Sigmoid colon (tissue), 7 donors: ENCODE measurements around the gene SMARCA2. TPM values are rescaled to one million over a fixed set of nuclear protein-coding genes. Genes with fewer than 3 reads are reported as not detected.

ENCODE experiments used
- DNase-seq: peaks from one replicate; pipeline ENCODE4 v3.0.0-alpha.2; 2019
- H3K27ac ChIP-seq, 4 donors: fragments of 200-600 bp; sonication (generic); one replicate each; pipeline ENCODE4 v1.5.1; 2016 to 2019; ENCODE audit warnings: mild to moderate bottlenecking in 1 of 4
- H3K27me3 ChIP-seq, 3 donors: fragments of 200-600 bp; sonication (generic); one replicate each; pipeline ENCODE4 v1.5.1; 2019; ENCODE audit warnings: mild to moderate bottlenecking in 1 of 3
- H3K36me3 ChIP-seq, 4 donors: fragments of 200-600 bp; sonication (generic); one replicate each; pipeline ENCODE4 v1.5.1; 2016 to 2019
- H3K4me1 ChIP-seq, 4 donors: fragments of 200-600 bp; sonication (generic); one replicate each; pipeline ENCODE4 v1.5.1; 2017 to 2019
- H3K4me3 ChIP-seq, 4 donors: fragments of 200-600 bp; sonication (generic); one replicate each; pipeline ENCODE4 v1.5.1; 2017 to 2019; ENCODE audit warnings: mild to moderate bottlenecking in 2 of 4, moderate library complexity in 1 of 4
- H3K9me3 ChIP-seq, 4 donors: fragments of 200-600 bp in 3 of 4; sonication (generic) in 3 of 4; one replicate each; pipeline versions ENCODE4 v1.5.1 to v1.6.1; 2013 to 2019
- EP300 ChIP-seq, 4 donors: sonication (generic); formaldehyde crosslinking; IDR thresholded peaks; one replicate each; pipeline ENCODE4 v1.6.1; 2017; ENCODE audit warnings: antibody characterized with exemption in 4 of 4
- POLR2A ChIP-seq, 2 donors: fragments of 450-650 bp; IDR thresholded peaks; one replicate each; pipeline ENCODE4 v1.6.1; 2016; ENCODE audit warnings: antibody characterized with exemption in 2 of 2, mild to moderate bottlenecking in 2 of 2, moderate library complexity in 2 of 2
- POLR2AphosphoS5 ChIP-seq, 4 donors: sonication (generic); formaldehyde crosslinking; IDR thresholded peaks; one replicate each; pipeline ENCODE4 v1.6.1; 2017; ENCODE audit warnings: antibody characterized with exemption in 4 of 4
- WGBS, 2 donors: extraction: QIAGEN DNeasy Blood & Tissue Kit; methylation state at CpG; one replicate each; pipeline ENCODE4 v1.1.7; 2013; 5-methylcytosine and 5-hydroxymethylcytosine counted together
- intact Hi-C: fragments of 100-400 bp; cut with DNase I; formaldehyde crosslinking; loops from one replicate; pipeline ENCODE4 v1.15.1; 2023
- polyA plus RNA-seq, 3 donors: library from polyadenylated mRNA; stranded (reverse); fragments of 200-250 nt; gene quantifications; one replicate each; pipeline ENCODE4 v1.2.3, GENCODE V29; 2013
- total RNA-seq, 4 donors: library from RNA; depleted of rRNA; stranded (reverse); fragments of >200 nt; gene quantifications; one replicate each; pipeline ENCODE4 v1.1.0, GENCODE V29; 2016
- TF ChIP-seq, protein P1 (sequence below), 4 experiments: fragments of 450-650 bp in 3 of 4; fragments of 200-600 bp in 1 of 4; IDR thresholded peaks; one replicate each; pipeline ENCODE4 v1.5.1; 2016 to 2019; ENCODE audit warnings: antibody characterized with exemption in 4 of 4, mild to moderate bottlenecking in 3 of 4, moderate library complexity in 2 of 4
- donor health status: healthy with polysubstance abuse.
- donor health status: Bipolar disorder and iron deficiency.
- donor health status: healthy.

Gene SMARCA2
- total and polyA plus RNA-seq, 7 donors: 32.1 to 209 (median 75.0) TPM

DNA sequence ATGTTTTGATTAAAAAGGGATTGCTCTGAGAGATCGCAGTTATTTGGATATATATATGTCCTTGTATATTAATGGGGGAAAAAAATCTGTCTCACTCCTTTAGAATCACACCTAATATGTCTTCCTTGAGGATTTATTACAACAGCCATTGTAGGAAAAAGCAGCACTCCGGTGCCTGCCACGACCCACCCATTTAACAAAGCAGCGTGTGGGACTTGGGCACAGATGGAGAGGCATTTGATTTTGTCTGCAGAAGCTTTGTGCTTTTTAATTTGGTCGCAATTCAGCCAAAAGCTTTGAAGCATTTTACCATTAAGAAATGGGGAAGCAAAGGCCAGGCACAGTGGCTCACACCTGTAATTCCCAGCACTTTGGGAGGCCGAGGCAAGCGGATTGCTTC, 159.2 kb downstream of the SMARCA2 start:
- H3K9me3 ChIP-seq: no peaks in the 10 kb centered on the region
- TF ChIP-seq, protein P1, sequence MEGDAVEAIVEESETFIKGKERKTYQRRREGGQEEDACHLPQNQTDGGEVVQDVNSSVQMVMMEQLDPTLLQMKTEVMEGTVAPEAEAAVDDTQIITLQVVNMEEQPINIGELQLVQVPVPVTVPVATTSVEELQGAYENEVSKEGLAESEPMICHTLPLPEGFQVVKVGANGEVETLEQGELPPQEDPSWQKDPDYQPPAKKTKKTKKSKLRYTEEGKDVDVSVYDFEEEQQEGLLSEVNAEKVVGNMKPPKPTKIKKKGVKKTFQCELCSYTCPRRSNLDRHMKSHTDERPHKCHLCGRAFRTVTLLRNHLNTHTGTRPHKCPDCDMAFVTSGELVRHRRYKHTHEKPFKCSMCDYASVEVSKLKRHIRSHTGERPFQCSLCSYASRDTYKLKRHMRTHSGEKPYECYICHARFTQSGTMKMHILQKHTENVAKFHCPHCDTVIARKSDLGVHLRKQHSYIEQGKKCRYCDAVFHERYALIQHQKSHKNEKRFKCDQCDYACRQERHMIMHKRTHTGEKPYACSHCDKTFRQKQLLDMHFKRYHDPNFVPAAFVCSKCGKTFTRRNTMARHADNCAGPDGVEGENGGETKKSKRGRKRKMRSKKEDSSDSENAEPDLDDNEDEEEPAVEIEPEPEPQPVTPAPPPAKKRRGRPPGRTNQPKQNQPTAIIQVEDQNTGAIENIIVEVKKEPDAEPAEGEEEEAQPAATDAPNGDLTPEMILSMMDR (IDR thresholded peaks at IDR 0.05): no peak
- TF ChIP-seq POLR2A (IDR thresholded peaks at IDR 0.05): no peak
- intact Hi-C loops: no loop called here
- 93 to 96% methylated on average over 7 of the region's 7 CpGs for WGBS, 2 donors
- no peak overlapping the region for H3K4me3 ChIP-seq
- no peaks in the 10 kb centered on the region for H3K27me3 ChIP-seq
- no peak for DNase-seq
- H3K4me1 ChIP-seq: peaks cover 0 to 2% (median 0%) of the 10 kb centered on the region in 4 donors
- H3K27ac ChIP-seq: no peak overlapping the region
- H3K36me3 ChIP-seq: peaks cover 0 to 26% (median 0%) of the 10 kb centered on the region in 4 donors

DNA sequence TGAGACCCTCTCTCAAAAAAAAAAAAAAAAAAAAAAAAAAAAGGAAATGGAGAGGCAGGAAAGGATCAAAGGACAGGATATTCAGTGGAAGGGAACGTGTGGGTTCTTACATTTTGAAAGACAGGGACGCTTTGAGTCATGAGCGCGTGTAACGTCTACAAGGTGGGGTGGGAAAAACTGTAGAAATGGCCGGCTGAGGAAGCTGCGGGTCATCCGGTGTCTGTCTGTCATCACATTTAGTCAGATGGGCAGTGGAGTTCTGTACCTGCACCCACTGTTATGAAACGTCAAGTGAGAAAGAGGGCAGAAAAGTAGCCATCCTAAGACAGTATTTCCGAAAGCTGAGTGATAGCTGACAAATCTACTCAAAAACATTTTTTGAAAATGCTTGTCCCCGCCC, 159.8 kb downstream of the SMARCA2 start:
- H3K36me3 ChIP-seq: peaks cover 0 to 21% (median 0%) of the 10 kb centered on the region in 4 donors
- no peak overlapping the region for H3K27ac ChIP-seq
- intact Hi-C loops: no loop called here
- TF ChIP-seq EP300 (IDR thresholded peaks at IDR 0.05) (no peak), POLR2A (IDR thresholded peaks at IDR 0.05) (no peak), POLR2AphosphoS5 (IDR thresholded peaks at IDR 0.05) (no peak)
- TF ChIP-seq, protein P1 (IDR thresholded peaks at IDR 0.05): no peak
- no peaks in the 10 kb centered on the region for H3K9me3 ChIP-seq
- WGBS, 2 donors: 82 to 92% methylated on average over 11 of the region's 11 CpGs
- H3K27me3 ChIP-seq: no peaks in the 10 kb centered on the region
- H3K4me1 ChIP-seq: peaks cover 0 to 8% (median under 1%) of the 10 kb centered on the region in 4 donors
- DNase-seq: no peak
- H3K4me3 ChIP-seq: no peak overlapping the region

DNA sequence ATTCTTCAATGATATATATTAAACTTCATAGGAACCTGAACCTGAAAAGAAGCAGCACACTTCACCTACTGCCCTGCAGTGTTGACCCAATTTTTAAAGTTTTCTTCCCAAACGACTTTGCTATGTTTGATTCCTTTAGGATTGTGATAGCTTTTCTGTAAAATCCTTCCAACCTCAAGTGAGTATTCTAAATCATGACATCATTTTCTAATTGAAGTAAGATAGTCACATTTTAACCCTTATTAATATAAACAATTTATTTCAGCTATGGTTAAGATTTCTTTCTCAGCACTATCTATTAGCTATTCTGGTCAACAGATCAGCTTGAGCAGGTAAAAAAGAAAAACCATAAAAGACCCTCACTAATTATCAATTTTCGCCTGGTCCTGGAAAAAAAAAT, 162.0 kb downstream of the SMARCA2 start:
- DNase-seq: no peak
- H3K27ac ChIP-seq: no peak overlapping the region
- H3K36me3 ChIP-seq: peaks cover 0 to 5% (median 2%) of the 10 kb centered on the region in 4 donors
- no peak overlapping the region for H3K4me3 ChIP-seq
- no peaks in the 10 kb centered on the region for H3K9me3 ChIP-seq
- no peaks in the 10 kb centered on the region for H3K27me3 ChIP-seq
- no peak for TF ChIP-seq EP300 (IDR thresholded peaks at IDR 0.05)
- TF ChIP-seq POLR2A (IDR thresholded peaks at IDR 0.05): no peak
- TF ChIP-seq, protein P1 (IDR thresholded peaks at IDR 0.05): no peak
- TF ChIP-seq POLR2AphosphoS5 (IDR thresholded peaks at IDR 0.05): no peak
- intact Hi-C loops: no loop called here
- H3K4me1 ChIP-seq: peaks cover 0 to 16% (median 5%) of the 10 kb centered on the region in 4 donors
- WGBS, 2 donors: 82 to 84% methylated on average over 2 of the region's 2 CpGs

DNA sequence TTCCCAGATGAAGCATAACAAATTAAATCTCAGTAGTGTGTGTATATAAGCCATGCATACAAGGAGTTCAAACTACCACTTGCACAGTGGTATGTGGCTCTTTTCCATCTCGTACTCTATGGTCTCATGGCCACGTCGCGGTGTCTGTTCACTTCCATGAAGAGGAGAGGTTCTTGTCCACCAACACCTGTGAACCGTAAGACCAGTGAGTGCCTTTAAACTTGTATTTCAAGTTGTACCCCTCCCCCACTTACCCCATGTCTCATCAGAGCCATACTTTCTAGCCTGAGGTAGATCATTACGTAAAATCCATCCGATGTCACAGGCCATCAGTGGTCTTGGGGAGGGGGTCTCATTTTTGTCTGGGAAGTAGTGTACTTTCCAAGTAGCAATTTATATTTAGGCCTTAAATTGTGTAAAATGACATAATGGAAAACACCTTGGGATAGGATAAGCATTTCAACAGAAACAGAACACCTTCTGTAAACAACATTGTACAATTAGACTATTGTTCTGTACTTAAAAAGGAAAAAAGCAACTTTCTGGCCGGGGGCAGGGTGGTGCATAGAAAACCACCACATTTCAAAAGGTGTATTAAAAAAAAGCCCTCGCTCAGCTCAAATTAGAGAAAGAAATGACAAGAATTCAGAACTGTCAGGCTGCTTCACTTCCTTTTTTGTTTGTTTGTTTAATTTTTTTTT, 163.0 kb downstream of the SMARCA2 start:
- no peak overlapping the region for H3K4me3 ChIP-seq
- WGBS, 2 donors: 88% methylated on average over 9 of the region's 9 CpGs
- H3K36me3 ChIP-seq: peaks cover 0 to 6% (median 2%) of the 10 kb centered on the region in 4 donors
- TF ChIP-seq, protein P1 (IDR thresholded peaks at IDR 0.05): no peak
- TF ChIP-seq POLR2AphosphoS5 (IDR thresholded peaks at IDR 0.05) (no peak), EP300 (IDR thresholded peaks at IDR 0.05) (no peak), POLR2A (IDR thresholded peaks at IDR 0.05) (no peak)
- no peaks in the 10 kb centered on the region for H3K9me3 ChIP-seq
- no peak for DNase-seq
- no peaks in the 10 kb centered on the region for H3K27me3 ChIP-seq
- no peak overlapping the region for H3K27ac ChIP-seq
- peaks cover 0 to 16% (median 5%) of the 10 kb centered on the region in 4 donors for H3K4me1 ChIP-seq
- intact Hi-C loops: no loop called here
